ENCODE results near the gene TENT4B. TPM values are rescaled to one million over a fixed set of nuclear protein-coding genes. Genes with fewer than 3 reads are reported as not detected.

The TENT4B gene
- total RNA-seq, 1 donor from 2014 or later = 14.0 TPM

GRCh38 chr16:50228364-50228868 is 75.3 kb downstream of the TENT4B start:
- DNase-seq (ENCODE audit: extremely low spot score in 2 of 2) = no peak
- intact Hi-C loops (cut with DNase I) = loop anchor here (10.0 kb wide), 1 partner anchor 204 kb away; the partner anchor contains the start of gene CNEP1R1
- H3K27ac ChIP-seq = no peak overlapping the region
- H3K4me3 ChIP-seq = no peak overlapping the region
- peaks cover 0 to 31% of the 10 kb centered on the region in 2 donors for H3K36me3 ChIP-seq
- H3K27me3 ChIP-seq = no peaks in the 10 kb centered on the region
- no peak for TF ChIP-seq POLR2AphosphoS5 (IDR thresholded peaks at IDR 0.05; ENCODE audit: insufficient read depth in 1 of 2, low read depth in 1 of 2)
- no peak for TF ChIP-seq CTCF (IDR thresholded peaks at IDR 0.05)
- no peak for TF ChIP-seq POLR2A (IDR thresholded peaks at IDR 0.05)
- H3K9me3 ChIP-seq = no peaks in the 10 kb centered on the region
- no peaks in the 10 kb centered on the region for H3K4me1 ChIP-seq

- Histone ChIP-seq H3K4me1 (no peaks in the 10 kb centered on the region), H3K9me3 (no peaks in the 10 kb centered on the region), H3K36me3 (peaks cover 0 to 31% of the 10 kb centered on the region in 2 donors), H3K27me3 (no peaks in the 10 kb centered on the region), H3K4me3 (no peak overlapping the region), H3K27ac (no peak overlapping the region)
- intact Hi-C loops (cut with DNase I) = loop anchor here (10.0 kb wide), 1 partner anchor 204 kb away; the partner anchor contains the start of gene CNEP1R1
- TF ChIP-seq POLR2AphosphoS5 (IDR thresholded peaks at IDR 0.05; ENCODE audit: insufficient read depth in 1 of 2, low read depth in 1 of 2) = no peak
- no peak for TF ChIP-seq POLR2A (IDR thresholded peaks at IDR 0.05)
- no peak for TF ChIP-seq CTCF (IDR thresholded peaks at IDR 0.05)
- no peak for DNase-seq (ENCODE audit: extremely low spot score in 2 of 2)
Observed at GRCh38 chr16:50229149-50229726, 76.1 kb downstream of the TENT4B start.

- H3K4me3 ChIP-seq = no peak overlapping the region
- TF ChIP-seq CTCF (IDR thresholded peaks at IDR 0.05) (no peak), POLR2AphosphoS5 (IDR thresholded peaks at IDR 0.05; ENCODE audit: insufficient read depth in 1 of 2, low read depth in 1 of 2) (no peak), POLR2A (IDR thresholded peaks at IDR 0.05) (no peak)
- H3K27me3 ChIP-seq = no peaks in the 10 kb centered on the region
- H3K36me3 ChIP-seq = no peaks in the 10 kb centered on the region
- DNase-seq (ENCODE audit: extremely low spot score in 2 of 2) = no peak
- H3K4me1 ChIP-seq = peaks cover 11% of the 10 kb centered on the region
- no peaks in the 10 kb centered on the region for H3K9me3 ChIP-seq
- intact Hi-C loops (cut with DNase I) = no loop called here
- no peak overlapping the region for H3K27ac ChIP-seq
Observed at GRCh38 chr16:50234771-50235556, 81.9 kb downstream of the TENT4B start.

GRCh38 chr16:50235581-50235980 is 82.5 kb downstream of the TENT4B start:
- Histone ChIP-seq H3K27ac (no peak overlapping the region), H3K27me3 (no peaks in the 10 kb centered on the region), H3K4me3 (no peak overlapping the region), H3K4me1 (peaks cover 11% of the 10 kb centered on the region), H3K36me3 (no peaks in the 10 kb centered on the region), H3K9me3 (no peaks in the 10 kb centered on the region)
- DNase-seq (ENCODE audit: extremely low spot score in 2 of 2) = no peak
- TF ChIP-seq CTCF (IDR thresholded peaks at IDR 0.05) = no peak
- TF ChIP-seq POLR2AphosphoS5 (IDR thresholded peaks at IDR 0.05; ENCODE audit: insufficient read depth in 1 of 2, low read depth in 1 of 2) = no peak
- no peak for TF ChIP-seq POLR2A (IDR thresholded peaks at IDR 0.05)
- intact Hi-C loops (cut with DNase I) = no loop called here
